Activated T-cell treated with anti-CD3 and anti-CD28 coated beads for 24 hours (primary cell): ENCODE data around the gene AIM2.
"Not testable (repeated sequence)": the region's sequence is repeated elsewhere in the genome, so short reads cannot be mapped to it uniquely, and the experiment has no call there.

ENCODE experiments used
- DNase-seq: peaks from one replicate; pipeline ENCODE4 v3.0.0-alpha.2; 2020; ENCODE audit warnings: low read depth

AIM2 gene

DNA sequence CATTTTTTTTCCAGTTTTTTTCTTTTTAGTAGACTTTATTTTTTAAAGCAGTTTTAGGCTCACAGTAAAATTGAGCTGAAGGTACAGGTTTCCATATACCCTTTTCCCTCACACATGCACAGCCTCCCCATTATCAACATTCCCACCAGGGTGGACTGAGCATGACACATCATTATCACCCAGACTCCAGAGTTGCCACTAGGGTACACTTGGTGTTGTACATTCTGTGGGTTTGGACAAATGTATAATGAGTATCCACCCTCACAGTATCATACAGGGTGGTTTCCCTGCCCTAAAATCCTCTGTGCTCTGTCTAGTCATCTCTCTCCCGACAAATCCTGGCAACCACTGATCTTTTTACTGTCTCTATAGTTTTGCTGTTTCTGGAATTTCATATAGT lies 3.0 kb upstream of the AIM2 start:
- no peak for DNase-seq

DNA sequence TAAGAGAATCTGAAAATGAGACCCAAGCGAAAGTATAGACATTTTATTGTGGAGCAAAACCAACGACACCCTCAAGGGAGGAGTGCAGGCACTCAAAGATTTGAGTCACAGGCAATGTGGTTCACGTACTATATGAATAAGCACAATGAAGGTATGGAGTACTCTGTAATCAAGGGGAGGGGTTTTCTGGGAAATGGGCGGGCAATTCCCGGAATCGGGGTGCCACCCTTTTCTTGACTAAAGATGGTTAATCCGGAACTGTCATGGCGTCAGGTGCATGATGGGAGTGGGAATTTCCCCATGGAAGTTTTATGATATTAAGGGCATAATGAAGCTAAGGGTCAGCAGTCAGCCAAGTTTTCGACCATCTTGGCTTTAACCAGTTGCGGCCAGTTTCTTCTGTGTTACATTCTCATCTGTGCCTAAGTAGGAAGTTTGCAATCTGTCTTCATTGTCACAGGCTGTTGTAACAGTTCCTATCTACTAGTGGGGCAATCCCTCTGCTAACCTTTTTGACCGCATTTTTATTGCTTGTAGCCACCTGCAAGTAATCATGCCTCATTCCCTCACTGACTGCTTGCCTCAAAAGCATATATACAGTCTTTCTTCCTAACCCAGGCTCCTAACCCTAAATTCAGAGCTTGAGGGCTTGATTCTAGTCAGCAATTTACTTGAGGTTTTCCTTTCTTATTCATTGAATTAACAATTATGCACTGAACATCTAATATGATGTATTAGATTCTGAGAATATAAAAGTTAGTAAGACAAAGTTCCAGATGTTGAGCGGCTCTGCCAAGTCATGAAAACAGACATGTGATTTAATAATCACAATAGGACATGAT lies 775 bp upstream of the AIM2 start:
- peak; percentile 90 for DNase-seq

GRCh38 chr1:159071970-159072582 lies 4.5 kb downstream of the AIM2 start:
- DNase-seq = no peak

DNA sequence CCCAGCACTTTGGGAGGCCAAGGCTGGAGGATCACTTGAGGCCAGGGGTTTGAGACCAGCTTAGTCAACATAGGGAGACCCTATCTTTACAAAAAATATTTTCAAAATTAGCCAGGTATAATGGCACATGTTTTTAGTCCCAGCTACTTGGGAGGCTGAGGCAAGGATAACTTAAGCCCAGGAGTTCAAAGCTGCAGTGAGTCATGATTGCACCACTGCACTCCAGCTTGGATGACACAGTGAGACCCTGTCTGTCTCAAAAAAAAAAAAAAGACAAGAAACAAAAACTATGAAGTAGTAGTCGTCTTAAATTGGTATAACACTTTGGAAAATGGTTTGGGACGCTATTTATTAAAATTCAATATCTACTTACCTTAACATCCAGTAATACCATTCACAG lies 7.7 kb downstream of the AIM2 start:
- DNase-seq = no peak

DNA sequence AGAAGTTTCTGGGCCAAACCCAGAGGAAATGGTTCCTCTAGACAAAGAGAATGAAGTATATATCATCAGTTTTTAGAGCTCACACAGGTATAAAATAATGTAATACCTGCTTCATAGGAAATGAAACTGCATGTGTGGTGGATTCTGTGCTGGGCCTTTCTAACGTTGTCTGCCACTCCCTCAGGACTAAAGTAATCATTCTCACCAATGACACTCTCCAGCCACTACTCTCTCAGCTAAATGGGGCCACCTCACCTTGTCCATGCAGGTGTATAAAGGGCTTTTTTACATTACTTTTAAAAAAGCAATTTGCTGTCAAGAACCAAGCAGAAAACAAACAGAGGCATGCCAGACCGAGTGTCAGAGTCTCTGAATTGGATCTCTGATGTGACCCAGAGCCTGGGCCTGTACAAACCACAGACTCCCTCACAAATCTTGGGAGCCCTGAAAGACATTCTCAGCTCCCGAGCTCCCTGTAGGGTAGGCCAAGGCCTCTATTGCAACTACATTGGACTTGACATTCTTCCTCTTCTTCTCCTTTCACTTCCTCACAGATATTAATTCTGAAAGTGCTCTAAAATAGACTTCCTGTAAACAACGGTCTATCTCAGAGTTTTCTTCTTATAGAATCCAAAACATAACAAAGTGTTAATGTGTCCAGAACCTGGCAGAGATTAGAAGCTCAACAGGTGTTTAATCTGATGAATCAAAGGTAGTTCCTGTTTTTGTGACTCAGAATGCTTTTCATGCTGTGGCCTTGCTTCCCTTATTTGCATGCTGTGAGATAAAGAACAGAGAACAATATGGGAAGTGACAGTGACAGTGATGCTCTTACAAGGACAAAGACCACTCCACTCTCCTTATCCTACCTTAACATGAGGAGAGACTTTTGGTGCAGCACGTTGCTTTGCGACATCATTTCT lies 8.6 kb downstream of the AIM2 start:
- DNase-seq = no peak

DNA sequence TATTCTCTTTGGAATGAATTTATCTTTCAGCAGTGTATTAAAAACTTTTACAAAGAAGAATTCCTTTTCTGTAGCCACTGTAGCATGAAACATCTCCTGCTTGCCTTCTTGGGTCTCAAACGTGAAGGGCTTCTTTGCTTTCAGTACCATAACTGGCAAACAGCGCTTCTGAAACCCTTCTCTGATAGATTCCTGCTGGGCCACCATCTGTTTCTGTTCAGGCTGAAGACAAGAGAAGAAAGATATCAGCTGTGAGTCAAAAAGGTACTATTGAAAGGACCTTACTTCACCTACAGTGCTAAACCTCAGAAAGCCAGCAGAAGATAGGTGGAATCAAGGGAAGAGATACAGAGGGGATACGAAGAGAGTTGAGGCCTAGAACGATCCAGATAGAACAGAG lies 10.5 kb downstream of the AIM2 start:
- DNase-seq = no peak

DNA sequence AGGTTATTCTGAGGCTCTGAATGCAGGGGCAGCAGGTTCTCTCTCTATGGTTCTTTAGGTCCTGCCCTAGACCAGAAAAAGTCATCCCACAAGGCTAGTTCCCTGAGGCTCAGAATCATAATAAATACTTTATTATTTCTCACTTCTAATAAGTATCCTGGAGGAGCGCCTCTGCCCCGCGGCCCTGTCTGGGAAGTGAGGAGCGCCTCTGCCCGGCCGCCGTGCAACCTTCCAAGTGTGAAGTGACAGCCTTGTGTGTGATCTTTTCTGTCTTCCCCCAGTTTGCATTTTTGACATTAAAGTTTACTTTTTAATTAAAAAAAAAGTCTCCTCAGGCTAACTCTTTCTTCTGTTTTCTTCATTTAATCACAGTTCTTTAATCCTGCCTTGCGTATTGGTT lies 11.5 kb downstream of the AIM2 start:
- DNase-seq = no peak

DNA sequence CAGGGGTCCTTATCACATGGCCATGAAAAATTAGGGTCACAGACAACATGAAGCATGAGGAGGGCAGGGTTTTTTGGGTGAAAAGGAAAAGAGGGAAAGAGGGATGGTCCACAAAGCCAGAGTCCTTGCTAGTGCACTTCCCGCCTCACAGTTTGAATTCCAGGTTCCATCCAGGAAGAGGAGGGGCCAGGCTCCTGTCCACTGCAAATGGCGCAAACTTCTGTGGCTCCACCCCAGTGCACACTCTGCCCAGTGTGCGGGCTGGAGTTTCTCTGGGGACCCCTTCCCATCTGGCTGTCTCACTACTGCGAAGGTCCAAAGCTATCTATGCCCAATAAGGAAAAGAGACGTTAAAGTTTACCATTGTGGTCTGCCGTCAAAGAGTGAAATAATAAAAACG lies 17.8 kb downstream of the AIM2 start:
- DNase-seq = no peak

DNA sequence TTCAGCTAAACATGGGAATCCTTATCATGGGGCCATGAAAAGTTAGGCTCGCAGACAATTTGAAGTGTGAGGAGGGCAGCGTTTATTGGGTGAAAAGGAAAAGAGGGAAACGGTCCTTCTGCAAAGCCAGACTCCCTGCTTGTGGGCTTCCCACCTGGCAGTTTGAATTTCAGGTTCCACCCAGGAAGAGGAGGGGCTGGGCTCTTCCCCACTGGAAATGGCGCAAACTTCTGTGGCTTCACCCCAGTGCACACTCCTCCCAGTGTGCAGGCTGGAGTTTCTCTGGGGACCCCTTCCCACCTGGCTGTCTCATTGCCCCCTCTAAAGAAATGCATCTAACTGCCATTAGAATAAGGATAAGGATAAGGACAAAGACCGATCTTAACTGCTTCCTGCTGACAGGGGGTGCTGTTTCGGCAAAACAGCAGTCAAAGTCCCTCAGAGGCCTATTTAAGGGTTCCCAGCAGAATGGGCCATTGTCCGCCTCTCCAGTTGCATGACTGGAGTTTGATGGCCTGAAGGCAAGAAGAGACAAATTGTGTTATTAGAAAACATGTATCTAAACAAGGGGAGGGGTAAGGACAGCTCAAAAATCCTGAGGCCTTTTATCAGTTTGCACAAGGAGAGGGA lies 20.4 kb downstream of the AIM2 start:
- DNase-seq = no peak

DNA sequence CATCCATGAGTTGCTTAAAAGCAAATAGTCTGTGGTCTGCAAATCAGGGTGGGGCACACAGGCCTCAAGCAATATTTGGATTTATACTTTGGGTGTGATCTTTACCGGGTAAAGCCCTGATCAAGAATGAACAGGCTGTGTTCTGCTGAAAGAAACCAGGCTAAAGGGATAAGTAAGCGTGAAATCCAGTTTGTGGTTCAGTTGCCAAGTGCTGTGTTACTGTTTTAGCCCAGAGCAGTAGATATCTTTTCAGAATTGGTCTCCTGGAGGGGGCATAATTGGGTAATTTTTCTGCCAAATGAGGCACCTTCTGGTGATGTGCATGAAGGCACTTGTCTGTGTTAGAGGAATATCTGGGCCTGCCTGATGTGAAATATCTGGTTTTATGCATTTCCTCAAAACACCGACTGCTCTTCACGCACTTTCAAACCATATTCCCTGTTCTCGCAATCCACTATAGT lies 21.4 kb downstream of the AIM2 start:
- DNase-seq = no peak

DNA sequence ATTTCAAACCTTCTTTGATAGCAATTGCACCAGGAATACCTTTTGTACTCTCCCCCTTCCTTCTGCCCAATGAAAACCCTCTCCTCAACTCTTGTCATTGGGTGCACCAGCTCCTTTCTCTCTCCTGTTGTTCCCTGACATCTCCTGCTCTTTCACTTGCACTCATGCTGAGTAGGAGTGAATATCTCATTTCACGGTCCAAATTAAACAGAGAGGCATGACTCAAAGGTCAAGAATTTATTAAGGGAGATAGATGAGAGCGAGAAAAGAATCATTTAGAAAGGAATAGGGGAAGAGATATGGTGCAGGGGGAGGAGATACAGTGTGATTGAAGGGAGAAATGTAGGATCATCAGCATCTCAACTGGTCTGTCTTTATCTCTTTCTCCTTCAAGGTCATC lies 22.1 kb downstream of the AIM2 start:
- DNase-seq = no peak

GRCh38 chr1:159051436-159051835 lies 25.1 kb downstream of the AIM2 start:
- no peak for DNase-seq

GRCh38 chr1:159046486-159046885 lies 30.1 kb downstream of the AIM2 start:
- DNase-seq = not testable (repeated sequence)

DNA sequence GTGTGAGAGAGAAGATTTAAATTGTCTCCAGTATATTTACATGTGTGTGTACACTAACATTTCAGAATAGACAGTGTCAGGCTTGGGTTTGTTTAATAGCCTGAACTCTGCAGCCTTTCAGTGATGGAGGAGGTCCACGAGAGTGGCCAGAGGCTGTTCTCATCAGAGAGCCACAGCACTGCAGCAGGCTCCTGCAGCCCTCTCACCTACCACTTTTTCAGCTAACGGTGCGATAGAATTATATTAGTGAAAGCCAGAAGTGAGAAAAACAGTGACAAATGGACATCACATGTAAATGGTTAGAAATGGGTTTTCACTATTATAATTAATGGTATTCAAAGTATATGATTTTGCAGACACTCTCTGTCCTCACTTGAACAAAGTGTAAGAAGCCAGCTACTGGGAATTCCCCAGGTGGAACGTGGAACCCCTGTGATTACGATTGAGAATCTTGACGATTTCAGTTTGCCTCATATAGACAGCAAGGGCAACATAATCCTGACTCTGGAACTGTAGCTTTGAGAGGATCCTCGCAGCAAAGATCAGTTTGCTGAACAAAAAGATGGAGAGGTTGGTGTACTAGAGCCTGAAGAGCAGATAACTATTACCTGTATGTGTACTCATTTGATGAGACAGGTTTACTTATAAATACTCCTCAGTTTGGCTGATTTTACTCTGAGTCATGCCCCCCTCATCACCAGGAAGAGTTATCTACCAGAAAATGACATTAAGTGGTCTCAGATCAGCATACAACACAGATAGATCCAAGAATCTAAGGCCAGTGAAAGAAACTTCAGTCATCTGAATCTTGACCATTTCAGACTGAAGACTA lies 35.5 kb downstream of the AIM2 start:
- DNase-seq = no peak

DNA sequence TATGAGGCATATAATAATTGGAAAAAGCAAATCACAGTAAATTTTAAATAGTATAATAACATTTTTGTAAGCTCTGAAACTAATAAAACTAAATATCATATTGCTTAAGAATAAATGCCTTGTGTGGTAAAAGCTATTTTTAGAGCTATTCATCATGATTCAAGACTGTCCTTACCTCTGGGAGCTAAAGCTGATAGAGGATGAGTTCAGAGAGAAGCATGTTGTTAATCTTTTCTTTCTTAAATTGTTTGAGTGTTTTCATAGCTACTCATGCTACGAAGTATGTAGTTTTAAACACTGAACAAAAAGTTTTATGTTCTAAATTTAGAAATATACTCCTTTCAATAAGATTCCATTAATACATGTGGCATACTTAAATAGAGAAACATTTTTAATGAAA lies 36.4 kb downstream of the AIM2 start:
- no peak for DNase-seq

DNA sequence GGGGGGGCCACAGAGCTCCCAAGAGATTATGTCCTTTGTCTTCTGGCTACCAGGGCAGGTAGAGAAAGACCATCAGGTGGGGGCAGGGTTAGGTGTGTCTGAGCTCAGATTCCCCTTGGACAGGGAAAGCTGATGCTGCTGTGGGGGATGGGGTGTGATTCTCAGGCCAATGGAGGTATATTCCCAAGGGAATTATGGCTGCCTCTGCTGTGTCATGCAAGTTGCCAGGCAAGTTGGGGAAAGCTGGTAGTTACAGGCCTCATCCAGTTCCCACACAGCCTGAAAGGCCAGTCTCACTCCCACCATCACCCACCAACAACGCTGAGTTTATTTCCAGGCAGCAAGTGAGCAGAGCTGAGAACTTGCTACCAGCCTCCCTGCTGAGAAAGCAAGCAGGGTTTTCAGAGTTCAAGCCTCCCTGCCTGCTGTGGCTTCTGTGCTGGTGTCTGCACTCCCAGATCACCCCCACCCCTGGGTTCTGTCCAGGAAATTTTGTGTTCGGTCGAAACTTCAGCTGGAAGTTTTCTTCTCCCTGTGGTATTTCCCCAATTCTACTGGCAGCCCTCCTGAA lies 45.6 kb downstream of the AIM2 start:
- no peak for DNase-seq

DNA sequence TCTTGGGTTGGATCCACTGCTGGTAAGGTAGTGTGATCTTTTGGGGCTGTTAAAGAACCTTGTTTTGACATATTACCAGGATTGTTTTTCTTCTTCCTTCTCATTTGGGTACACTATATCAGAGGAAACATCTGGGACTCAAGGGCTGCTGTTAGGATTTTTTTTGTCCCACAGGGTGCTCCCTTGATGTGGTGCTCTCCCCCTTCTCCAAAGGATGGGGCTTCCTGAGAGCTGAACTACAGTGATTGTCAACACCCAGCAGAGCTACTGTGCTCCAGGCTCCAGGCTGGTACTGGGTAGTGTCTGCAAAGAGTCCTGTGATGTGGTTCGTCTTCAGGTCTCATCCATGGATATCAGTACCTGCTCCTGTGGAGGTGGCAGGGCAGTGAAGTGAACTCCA lies 46.3 kb downstream of the AIM2 start:
- no peak for DNase-seq

GRCh38 chr1:159026841-159027240 lies 49.7 kb downstream of the AIM2 start:
- not testable (repeated sequence) for DNase-seq

DNA sequence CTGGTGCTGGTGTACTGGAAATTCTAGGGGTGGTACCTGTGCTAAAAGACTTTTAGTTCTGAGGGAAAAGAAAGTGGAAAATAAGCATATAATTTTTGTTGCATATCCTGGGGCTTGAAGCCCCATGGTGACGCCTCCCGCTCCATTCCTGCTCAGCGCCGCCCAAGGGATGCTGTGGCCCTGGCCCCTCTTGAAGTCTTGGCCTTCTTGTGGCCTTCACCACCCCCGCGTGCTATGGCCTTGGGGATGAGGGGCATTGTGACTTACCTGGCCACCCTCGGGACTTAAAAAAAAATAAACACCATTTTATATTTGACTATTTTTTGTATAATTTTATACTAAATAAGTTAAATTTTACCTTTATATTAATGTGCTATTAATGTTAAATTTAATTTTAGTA lies 51.5 kb downstream of the AIM2 start:
- DNase-seq = no peak

DNA sequence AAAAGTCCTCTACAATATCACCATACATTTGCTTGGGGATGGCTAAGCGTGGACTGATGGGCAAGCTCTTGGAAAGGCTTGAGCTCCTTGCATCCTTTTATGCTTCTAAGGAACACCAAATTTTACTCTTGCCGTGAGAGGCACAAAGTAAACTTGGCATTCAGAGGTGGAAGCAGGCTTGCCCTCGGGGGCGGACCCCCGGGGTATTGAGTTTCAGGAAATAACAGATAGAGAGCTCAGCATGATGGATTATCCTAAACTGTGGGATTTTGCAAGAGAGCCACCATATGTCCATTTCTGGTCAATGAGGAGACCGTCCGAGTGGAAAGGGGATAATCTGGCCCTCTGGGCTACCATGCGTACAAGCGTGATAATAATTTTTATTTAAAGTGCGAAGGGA lies 52.8 kb downstream of the AIM2 start:
- DNase-seq = no peak

- DNase-seq = no peak
These were observed 61.1 kb downstream of the AIM2 start for GRCh38 chr1:159015440-159015909.
